Ramos (cell line): ENCODE data around the gene WDR89.
"Not testable (repeated sequence)": the region's sequence is repeated elsewhere in the genome, so short reads cannot be mapped to it uniquely, and the experiment has no call there.

Experiments
- in situ Hi-C: fragments of 300-500 bp; cut with MboI; formaldehyde crosslinking; loops from one replicate; pipeline ENCODE4 v1.14.3; 2022; ENCODE audit warnings: low sequenced_read_pairs; ENCODE audit not compliant: unreplicated experiment

The WDR89 gene

GRCh38 chr14:63654936-63655335, 13.3 kb upstream of the WDR89 start:
- in situ Hi-C loops: no loop called here

- in situ Hi-C loops: no loop called here
Measured at GRCh38 chr14:63654346-63654745, 12.7 kb upstream of the WDR89 start.

- in situ Hi-C loops: no loop called here
Measured at GRCh38 chr14:63652406-63652805, 10.7 kb upstream of the WDR89 start.

- in situ Hi-C loops: no loop called here
Measured at GRCh38 chr14:63650256-63650952, 8.7 kb upstream of the WDR89 start.

GRCh38 chr14:63647696-63648410, 6.2 kb upstream of the WDR89 start:
- in situ Hi-C loops: no loop called here

- in situ Hi-C loops: no loop called here
Measured at GRCh38 chr14:63644741-63645140, 3.1 kb upstream of the WDR89 start.

- in situ Hi-C loops: no loop called here
Measured at GRCh38 chr14:63642656-63643382, 1.1 kb upstream of the WDR89 start.

- in situ Hi-C loops: no loop called here
Measured at GRCh38 chr14:63642229-63642611, 549 bp upstream of the WDR89 start.

GRCh38 chr14:63638493-63638892, 3.2 kb downstream of the WDR89 start:
- in situ Hi-C loops: loop anchor here (10.0 kb wide), 1 partner anchor 136 kb away; no protein-coding TSS in a partner anchor

GRCh38 chr14:63636094-63636635, 5.5 kb downstream of the WDR89 start:
- in situ Hi-C loops: loop anchor here (10.0 kb wide), 1 partner anchor 139 kb away; no protein-coding TSS in a partner anchor

- in situ Hi-C loops: loop anchor here (10.0 kb wide), 1 partner anchor 141 kb away; no protein-coding TSS in a partner anchor
Measured at GRCh38 chr14:63633801-63634200, 7.9 kb downstream of the WDR89 start.

GRCh38 chr14:63632932-63633514, 8.6 kb downstream of the WDR89 start:
- in situ Hi-C loops: loop anchor here (10.0 kb wide), 1 partner anchor 142 kb away; no protein-coding TSS in a partner anchor

GRCh38 chr14:63624701-63625100, 17.0 kb downstream of the WDR89 start:
- in situ Hi-C loops: no loop called here

GRCh38 chr14:63624203-63624602, 17.5 kb downstream of the WDR89 start:
- in situ Hi-C loops: no loop called here

- in situ Hi-C loops: not testable (repeated sequence)
Measured at GRCh38 chr14:63621975-63622374, 19.7 kb downstream of the WDR89 start.

- in situ Hi-C loops: no loop called here
Measured at GRCh38 chr14:63616015-63616414, 25.7 kb downstream of the WDR89 start.

GRCh38 chr14:63614679-63615363, 26.9 kb downstream of the WDR89 start:
- in situ Hi-C loops: no loop called here

GRCh38 chr14:63611078-63611477, 30.6 kb downstream of the WDR89 start:
- in situ Hi-C loops: no loop called here

- in situ Hi-C loops: no loop called here
Measured at GRCh38 chr14:63605041-63605532, 36.6 kb downstream of the WDR89 start.

GRCh38 chr14:63604626-63605025, 37.0 kb downstream of the WDR89 start:
- in situ Hi-C loops: no loop called here
